ENCODE results near the gene CCP110. TPM values are rescaled to one million over a fixed set of nuclear protein-coding genes. Genes with fewer than 3 reads are reported as not detected.

Gene CCP110
- polyA plus RNA-seq, 1 donor (not counting 4 experiments of a cell fraction or from before 2014, with no cell fraction given) = 5.5 TPM

DNA sequence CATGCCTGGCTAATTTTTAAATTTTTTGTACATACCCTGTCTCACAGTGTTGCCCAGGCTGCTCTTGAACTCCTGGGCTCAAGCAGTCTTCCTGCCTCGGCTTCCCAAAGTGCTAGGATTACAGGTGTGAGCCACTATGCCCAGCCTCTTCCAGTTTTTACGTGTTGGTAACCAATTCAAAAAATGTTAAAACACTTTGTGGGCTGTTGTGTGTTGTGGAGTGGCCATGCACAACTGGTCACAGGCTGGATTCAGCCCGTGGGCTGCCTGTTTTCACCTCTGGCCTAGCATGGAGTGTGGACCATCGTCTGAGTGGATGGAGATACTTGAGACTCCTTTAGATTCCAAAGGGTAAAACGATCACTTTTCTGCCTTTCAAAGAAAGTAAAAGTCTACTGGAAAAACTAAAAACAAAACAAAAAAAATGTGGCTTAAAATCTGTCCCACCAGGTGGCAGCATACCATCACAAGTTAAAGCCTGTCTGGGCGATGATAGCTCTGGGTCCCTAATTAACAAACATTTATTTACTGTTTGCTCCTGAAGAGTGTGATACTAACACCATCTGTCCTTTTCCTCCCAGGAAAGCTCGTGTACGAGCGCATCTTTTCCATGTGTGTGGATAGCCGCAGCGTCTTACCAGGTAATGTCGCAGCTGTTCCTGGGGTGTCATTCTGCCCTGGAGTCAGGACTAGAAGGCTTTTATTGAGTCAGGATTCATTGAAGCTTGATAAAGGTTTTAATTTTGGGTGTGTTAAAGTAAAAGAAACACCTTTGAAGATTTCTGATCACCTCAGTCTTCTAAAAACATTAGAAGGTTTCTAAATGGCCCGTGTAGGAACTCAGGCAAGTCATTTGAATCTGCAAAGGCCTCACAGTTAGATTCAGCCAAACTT lies 77.6 kb downstream of the CCP110 start:
- H4K20me1 ChIP-seq (ENCODE audit: control insufficient read depth, extremely low read depth, insufficient read depth, low read length) = no peaks in the 10 kb centered on the region
- dilution Hi-C loops (cut with MboI; ENCODE audit: extremely low pct_ligation_motif_present, low sequenced_read_pairs) = no loop called here
- H3K36me3 ChIP-seq (ENCODE audit: control insufficient read depth in 2 of 2, extremely low read depth in 1 of 2, insufficient read depth in 2 of 2, low read length in 2 of 2) = peaks cover 1 to 11% of the 10 kb centered on the region in 2 experiments
- FAIRE-seq = no peak
- no peaks in the 10 kb centered on the region for H3K4me1 ChIP-seq (ENCODE audit: control insufficient read depth, extremely low read depth, insufficient read depth, low read length)
- no peak overlapping the region for H3K4me2 ChIP-seq (ENCODE audit: control insufficient read depth, extremely low read depth, insufficient read depth, low read depth, low read length)
- H3K9ac ChIP-seq (ENCODE audit: control insufficient read depth, extremely low read depth, insufficient read depth, low read length) = no peak overlapping the region
- no peak for DNase-seq (ENCODE audit: low read depth, low spot score)
- no peak overlapping the region for H3K4me3 ChIP-seq (ENCODE audit: control insufficient read depth in 2 of 3, extremely low read depth in 1 of 3, insufficient read depth in 2 of 3, low read depth in 1 of 3, low read length in 3 of 3)
- no peak overlapping the region for H3K27ac ChIP-seq (ENCODE audit: control insufficient read depth, insufficient read depth, low read length)
- H3K79me2 ChIP-seq (ENCODE audit: control insufficient read depth, insufficient read depth, low read length) = no peaks in the 10 kb centered on the region
- H3K27me3 ChIP-seq (ENCODE audit: control insufficient read depth, extremely low read depth, insufficient read depth, low read length) = no peaks in the 10 kb centered on the region
- H3K9me3 ChIP-seq (ENCODE audit: control insufficient read depth, low read depth, low read length) = no peaks in the 10 kb centered on the region
- TF ChIP-seq, protein P1, sequence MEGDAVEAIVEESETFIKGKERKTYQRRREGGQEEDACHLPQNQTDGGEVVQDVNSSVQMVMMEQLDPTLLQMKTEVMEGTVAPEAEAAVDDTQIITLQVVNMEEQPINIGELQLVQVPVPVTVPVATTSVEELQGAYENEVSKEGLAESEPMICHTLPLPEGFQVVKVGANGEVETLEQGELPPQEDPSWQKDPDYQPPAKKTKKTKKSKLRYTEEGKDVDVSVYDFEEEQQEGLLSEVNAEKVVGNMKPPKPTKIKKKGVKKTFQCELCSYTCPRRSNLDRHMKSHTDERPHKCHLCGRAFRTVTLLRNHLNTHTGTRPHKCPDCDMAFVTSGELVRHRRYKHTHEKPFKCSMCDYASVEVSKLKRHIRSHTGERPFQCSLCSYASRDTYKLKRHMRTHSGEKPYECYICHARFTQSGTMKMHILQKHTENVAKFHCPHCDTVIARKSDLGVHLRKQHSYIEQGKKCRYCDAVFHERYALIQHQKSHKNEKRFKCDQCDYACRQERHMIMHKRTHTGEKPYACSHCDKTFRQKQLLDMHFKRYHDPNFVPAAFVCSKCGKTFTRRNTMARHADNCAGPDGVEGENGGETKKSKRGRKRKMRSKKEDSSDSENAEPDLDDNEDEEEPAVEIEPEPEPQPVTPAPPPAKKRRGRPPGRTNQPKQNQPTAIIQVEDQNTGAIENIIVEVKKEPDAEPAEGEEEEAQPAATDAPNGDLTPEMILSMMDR (optimal IDR thresholded peaks at IDR 0.05 in 1 of 3, IDR thresholded peaks at IDR 0.05 in 1 of 3, conservative IDR thresholded peaks at IDR 0.05 in 1 of 3; ENCODE audit: extremely low read depth in 1 of 3, insufficient read depth in 2 of 3, low read length in 3 of 3) = peak; percentile 42 to 50 (median 50)
- TF ChIP-seq EZH2 (IDR thresholded peaks at IDR 0.05; ENCODE audit: low read length) = no peak
- no peaks in the 10 kb centered on the region for H3K9me1 ChIP-seq (ENCODE audit: control insufficient read depth, extremely low read depth, insufficient read depth, low read length)
- H2AFZ ChIP-seq (ENCODE audit: control insufficient read depth, low read length) = no peak overlapping the region

Other genes with a start within 250 kb of the CCP110 start
- not detected in 3 replicates for gene CLEC19A, start 238.2 kb upstream of the CCP110 start, polyA plus RNA-seq
- 0.18 to 0.25 TPM (median 0.19 TPM) in 3 replicates for gene TMC5, start 106.1 kb upstream of the CCP110 start, polyA plus RNA-seq
- 33.9 to 70.5 TPM (median 52.9 TPM) in 3 replicates for gene GDE1, start 1.8 kb upstream of the CCP110 start, polyA plus RNA-seq
- gene VPS35L, start 31.8 kb downstream of the CCP110 start, polyA plus RNA-seq = 16.0 to 26.2 TPM (median 22.1 TPM) in 3 replicates
- gene KNOP1, start 194.3 kb downstream of the CCP110 start, polyA plus RNA-seq = 13.6 to 19.8 TPM (median 16.8 TPM) in 3 replicates
- gene IQCK, start 194.3 kb downstream of the CCP110 start, polyA plus RNA-seq = 7.1 to 9.7 TPM (median 9.6 TPM) in 3 replicates